Sigmoid colon (tissue), 7 donors: ENCODE results near the gene NTMT2. TPM values are rescaled to one million over a fixed set of nuclear protein-coding genes. Genes with fewer than 3 reads are reported as not detected.

ENCODE experiments used
- DNase-seq: peaks from one replicate; pipeline ENCODE4 v3.0.0-alpha.2; 2019
- H3K27ac ChIP-seq, 4 donors: fragments of 200-600 bp; sonication (generic); one replicate each; pipeline ENCODE4 v1.5.1; 2016 to 2019; ENCODE audit warnings: mild to moderate bottlenecking in 1 of 4
- H3K27me3 ChIP-seq, 3 donors: fragments of 200-600 bp; sonication (generic); one replicate each; pipeline ENCODE4 v1.5.1; 2019; ENCODE audit warnings: mild to moderate bottlenecking in 1 of 3
- H3K36me3 ChIP-seq, 4 donors: fragments of 200-600 bp; sonication (generic); one replicate each; pipeline ENCODE4 v1.5.1; 2016 to 2019
- H3K4me1 ChIP-seq, 4 donors: fragments of 200-600 bp; sonication (generic); one replicate each; pipeline ENCODE4 v1.5.1; 2017 to 2019
- H3K4me3 ChIP-seq, 4 donors: fragments of 200-600 bp; sonication (generic); one replicate each; pipeline ENCODE4 v1.5.1; 2017 to 2019; ENCODE audit warnings: mild to moderate bottlenecking in 2 of 4, moderate library complexity in 1 of 4
- H3K9me3 ChIP-seq, 4 donors: fragments of 200-600 bp in 3 of 4; sonication (generic) in 3 of 4; one replicate each; pipeline versions ENCODE4 v1.5.1 to v1.6.1; 2013 to 2019
- EP300 ChIP-seq, 4 donors: sonication (generic); formaldehyde crosslinking; IDR thresholded peaks; one replicate each; pipeline ENCODE4 v1.6.1; 2017; ENCODE audit warnings: antibody characterized with exemption in 4 of 4
- POLR2A ChIP-seq, 2 donors: fragments of 450-650 bp; IDR thresholded peaks; one replicate each; pipeline ENCODE4 v1.6.1; 2016; ENCODE audit warnings: antibody characterized with exemption in 2 of 2, mild to moderate bottlenecking in 2 of 2, moderate library complexity in 2 of 2
- POLR2AphosphoS5 ChIP-seq, 4 donors: sonication (generic); formaldehyde crosslinking; IDR thresholded peaks; one replicate each; pipeline ENCODE4 v1.6.1; 2017; ENCODE audit warnings: antibody characterized with exemption in 4 of 4
- WGBS, 2 donors: extraction: QIAGEN DNeasy Blood & Tissue Kit; methylation state at CpG; one replicate each; pipeline ENCODE4 v1.1.7; 2013; 5-methylcytosine and 5-hydroxymethylcytosine counted together
- intact Hi-C: fragments of 100-400 bp; cut with DNase I; formaldehyde crosslinking; loops from one replicate; pipeline ENCODE4 v1.15.1; 2023
- polyA plus RNA-seq, 3 donors: library from polyadenylated mRNA; stranded (reverse); fragments of 200-250 nt; gene quantifications; one replicate each; pipeline ENCODE4 v1.2.3, GENCODE V29; 2013
- total RNA-seq, 4 donors: library from RNA; depleted of rRNA; stranded (reverse); fragments of >200 nt; gene quantifications; one replicate each; pipeline ENCODE4 v1.1.0, GENCODE V29; 2016
- TF ChIP-seq, protein P1 (sequence below), 4 experiments: fragments of 450-650 bp in 3 of 4; fragments of 200-600 bp in 1 of 4; IDR thresholded peaks; one replicate each; pipeline ENCODE4 v1.5.1; 2016 to 2019; ENCODE audit warnings: antibody characterized with exemption in 4 of 4, mild to moderate bottlenecking in 3 of 4, moderate library complexity in 2 of 4
- donor health status: healthy with polysubstance abuse.
- donor health status: Bipolar disorder and iron deficiency.
- donor health status: healthy.

The NTMT2 gene
- total and polyA plus RNA-seq, 7 donors, result not detected

GRCh38 chr1:170114906-170115305, 30.9 kb upstream of the NTMT2 start:
- Histone ChIP-seq H3K4me3 (no peak overlapping the region), H3K27ac (no peak overlapping the region), H3K4me1 (no peaks in the 10 kb centered on the region), H3K9me3 (no peaks in the 10 kb centered on the region), H3K36me3 (no peaks in the 10 kb centered on the region), H3K27me3 (no peaks in the 10 kb centered on the region)
- no peak for TF ChIP-seq POLR2A (IDR thresholded peaks at IDR 0.05)
- TF ChIP-seq, protein P1, sequence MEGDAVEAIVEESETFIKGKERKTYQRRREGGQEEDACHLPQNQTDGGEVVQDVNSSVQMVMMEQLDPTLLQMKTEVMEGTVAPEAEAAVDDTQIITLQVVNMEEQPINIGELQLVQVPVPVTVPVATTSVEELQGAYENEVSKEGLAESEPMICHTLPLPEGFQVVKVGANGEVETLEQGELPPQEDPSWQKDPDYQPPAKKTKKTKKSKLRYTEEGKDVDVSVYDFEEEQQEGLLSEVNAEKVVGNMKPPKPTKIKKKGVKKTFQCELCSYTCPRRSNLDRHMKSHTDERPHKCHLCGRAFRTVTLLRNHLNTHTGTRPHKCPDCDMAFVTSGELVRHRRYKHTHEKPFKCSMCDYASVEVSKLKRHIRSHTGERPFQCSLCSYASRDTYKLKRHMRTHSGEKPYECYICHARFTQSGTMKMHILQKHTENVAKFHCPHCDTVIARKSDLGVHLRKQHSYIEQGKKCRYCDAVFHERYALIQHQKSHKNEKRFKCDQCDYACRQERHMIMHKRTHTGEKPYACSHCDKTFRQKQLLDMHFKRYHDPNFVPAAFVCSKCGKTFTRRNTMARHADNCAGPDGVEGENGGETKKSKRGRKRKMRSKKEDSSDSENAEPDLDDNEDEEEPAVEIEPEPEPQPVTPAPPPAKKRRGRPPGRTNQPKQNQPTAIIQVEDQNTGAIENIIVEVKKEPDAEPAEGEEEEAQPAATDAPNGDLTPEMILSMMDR (IDR thresholded peaks at IDR 0.05), result no peak
- no peak for TF ChIP-seq POLR2AphosphoS5 (IDR thresholded peaks at IDR 0.05)
- no peak for TF ChIP-seq EP300 (IDR thresholded peaks at IDR 0.05)
- intact Hi-C loops, result no loop called here
- WGBS, 2 donors, result 82 to 90% methylated on average over 2 of the region's 2 CpGs
- DNase-seq, result no peak

GRCh38 chr1:170122366-170122765, 23.4 kb upstream of the NTMT2 start:
- H3K9me3 ChIP-seq, result peaks cover 0 to 4% (median 0%) of the 10 kb centered on the region in 4 donors
- intact Hi-C loops, result no loop called here
- no peaks in the 10 kb centered on the region for H3K36me3 ChIP-seq
- H3K4me3 ChIP-seq, result no peak overlapping the region
- TF ChIP-seq EP300 (IDR thresholded peaks at IDR 0.05) (no peak), POLR2A (IDR thresholded peaks at IDR 0.05) (no peak), POLR2AphosphoS5 (IDR thresholded peaks at IDR 0.05) (no peak)
- TF ChIP-seq, protein P1 (IDR thresholded peaks at IDR 0.05), result no peak
- no peaks in the 10 kb centered on the region for H3K4me1 ChIP-seq
- WGBS, 2 donors, result 94 to 95% methylated on average over 6 of the region's 6 CpGs
- DNase-seq, result no peak
- no peak overlapping the region for H3K27ac ChIP-seq
- H3K27me3 ChIP-seq, result no peaks in the 10 kb centered on the region

DNA sequence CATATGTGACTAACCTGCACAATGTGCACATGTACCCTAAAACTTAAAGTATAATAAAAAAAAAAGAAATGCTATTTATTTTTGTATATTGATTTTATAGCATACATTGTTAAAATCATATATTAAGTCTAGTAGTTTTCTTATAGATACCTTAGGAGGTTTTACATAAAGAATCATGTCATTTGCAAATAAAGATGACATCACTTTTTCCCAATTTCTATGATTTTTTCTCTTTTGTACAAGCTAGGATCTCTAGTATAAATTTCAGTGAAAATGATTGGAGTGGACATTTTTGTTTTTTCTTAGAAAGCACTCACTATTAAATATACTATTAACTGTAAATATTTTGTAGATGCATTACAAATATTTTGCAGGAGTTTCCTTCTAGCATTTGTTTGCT, 20.5 kb upstream of the NTMT2 start:
- Histone ChIP-seq H3K36me3 (no peaks in the 10 kb centered on the region), H3K4me1 (no peaks in the 10 kb centered on the region), H3K27ac (no peak overlapping the region), H3K9me3 (peaks cover 0 to 4% (median 0%) of the 10 kb centered on the region in 4 donors), H3K27me3 (no peaks in the 10 kb centered on the region), H3K4me3 (no peak overlapping the region)
- TF ChIP-seq EP300 (IDR thresholded peaks at IDR 0.05) (no peak), POLR2AphosphoS5 (IDR thresholded peaks at IDR 0.05) (no peak), POLR2A (IDR thresholded peaks at IDR 0.05) (no peak)
- TF ChIP-seq, protein P1 (IDR thresholded peaks at IDR 0.05), result no peak
- intact Hi-C loops, result no loop called here
- DNase-seq, result no peak

DNA sequence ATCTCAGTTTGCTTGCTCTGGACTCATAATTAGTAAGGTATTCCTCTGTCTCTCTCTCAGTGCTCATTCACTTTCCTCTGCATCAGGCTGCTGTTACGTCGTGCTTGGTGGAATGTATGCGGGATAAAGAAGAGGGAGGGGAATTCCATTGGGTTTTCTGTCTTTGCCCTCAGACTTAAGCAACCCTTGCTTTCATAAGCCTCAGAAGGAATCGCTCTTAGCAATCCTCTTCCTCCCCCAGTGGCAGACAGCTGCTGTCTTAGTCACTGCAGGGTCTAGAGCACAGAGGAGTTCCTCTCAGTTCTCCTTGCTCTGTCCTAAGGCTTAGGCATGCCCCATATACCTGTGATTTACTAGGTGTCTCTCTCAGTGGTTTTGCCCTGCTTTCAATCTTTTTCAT, 19.1 kb upstream of the NTMT2 start:
- DNase-seq, result no peak
- Histone ChIP-seq H3K27ac (no peak overlapping the region), H3K27me3 (no peaks in the 10 kb centered on the region), H3K4me1 (no peaks in the 10 kb centered on the region), H3K36me3 (no peaks in the 10 kb centered on the region), H3K4me3 (no peak overlapping the region), H3K9me3 (peaks cover 0 to 4% (median 0%) of the 10 kb centered on the region in 4 donors)
- intact Hi-C loops, result no loop called here
- TF ChIP-seq, protein P1 (IDR thresholded peaks at IDR 0.05), result no peak
- TF ChIP-seq EP300 (IDR thresholded peaks at IDR 0.05), result no peak
- no peak for TF ChIP-seq POLR2A (IDR thresholded peaks at IDR 0.05)
- no peak for TF ChIP-seq POLR2AphosphoS5 (IDR thresholded peaks at IDR 0.05)
- WGBS, 2 donors, result 56 to 82% methylated on average over 4 of the region's 4 CpGs

GRCh38 chr1:170131450-170131849, 14.3 kb upstream of the NTMT2 start:
- Histone ChIP-seq H3K4me3 (no peak overlapping the region), H3K36me3 (no peaks in the 10 kb centered on the region), H3K27ac (no peak overlapping the region), H3K27me3 (no peaks in the 10 kb centered on the region), H3K9me3 (no peaks in the 10 kb centered on the region), H3K4me1 (no peaks in the 10 kb centered on the region)
- WGBS, 2 donors, result 19 to 60% methylated on average over 6 of the region's 6 CpGs
- TF ChIP-seq POLR2AphosphoS5 (IDR thresholded peaks at IDR 0.05) (no peak), POLR2A (IDR thresholded peaks at IDR 0.05) (no peak), EP300 (IDR thresholded peaks at IDR 0.05) (no peak)
- TF ChIP-seq, protein P1 (IDR thresholded peaks at IDR 0.05), result no peak
- DNase-seq, result no peak
- intact Hi-C loops, result no loop called here
